ENCODE measurements around the gene RERE. TPM values are rescaled to one million over a fixed set of nuclear protein-coding genes. Genes with fewer than 3 reads are reported as not detected.

Gene RERE
- total RNA-seq, 1 donor from 2014 or later, result 1,626 TPM

DNA sequence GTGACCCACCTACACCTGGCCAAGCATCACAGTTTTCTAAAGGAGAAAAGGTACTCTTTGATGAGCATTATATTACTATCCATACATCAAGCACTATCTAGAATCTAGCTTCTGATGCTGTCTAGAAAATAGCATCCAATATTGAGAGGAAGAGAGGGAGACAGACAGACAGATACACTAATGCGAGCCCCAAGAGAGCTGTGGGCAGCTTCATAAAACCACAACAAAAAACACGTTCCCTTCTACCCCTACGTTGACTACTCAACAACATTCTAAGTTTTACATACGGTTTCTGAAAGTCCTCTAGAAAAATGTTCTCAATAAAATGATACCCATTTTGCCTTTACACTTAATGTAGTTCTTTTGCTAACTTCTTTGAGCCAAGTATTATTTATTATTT is 277.8 kb downstream of the RERE start:
- FAIRE-seq (no peak), DNase-seq (ENCODE audit: low spot score in 2 of 2) (no peak)

DNA sequence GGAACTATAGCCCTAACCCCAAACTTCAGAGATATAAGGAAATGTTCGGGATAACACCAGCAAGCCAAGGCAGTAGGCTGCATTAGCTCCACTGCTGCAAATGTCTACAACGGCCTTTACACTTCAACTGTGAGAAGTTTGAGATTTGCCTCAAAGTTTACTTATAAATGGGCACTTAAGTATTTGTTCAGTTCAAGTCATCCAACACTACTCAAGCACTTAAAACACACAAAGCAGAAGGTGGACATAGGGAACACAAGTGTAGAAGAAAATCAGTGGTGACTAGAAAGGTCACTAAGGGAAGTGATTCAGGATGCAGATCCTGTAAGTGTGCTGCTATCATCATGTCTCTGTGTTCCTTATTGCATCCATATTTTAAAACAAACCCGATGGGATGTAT is 278.9 kb downstream of the RERE start:
- DNase-seq (ENCODE audit: low spot score in 2 of 2), result no peak
- FAIRE-seq, result no peak

DNA sequence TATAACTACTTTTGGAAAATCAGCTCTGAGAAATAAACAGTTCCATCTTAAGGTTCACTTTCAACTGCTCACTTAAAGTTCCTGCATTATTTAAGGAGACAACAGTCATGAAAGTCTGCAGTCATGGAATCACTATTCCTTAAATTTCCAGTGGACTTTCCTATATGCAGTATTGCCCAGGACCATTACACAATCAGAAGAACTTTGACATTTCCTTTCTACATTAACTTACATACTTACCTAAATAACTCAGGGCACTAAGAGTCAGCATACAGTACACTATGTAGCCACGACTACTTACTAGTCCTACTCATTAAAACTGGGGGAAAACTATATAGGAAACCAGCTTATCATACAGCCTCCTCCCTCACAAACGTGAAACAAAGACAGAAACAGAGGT is 279.4 kb downstream of the RERE start:
- FAIRE-seq (no peak), DNase-seq (ENCODE audit: low spot score in 2 of 2) (no peak)

DNA sequence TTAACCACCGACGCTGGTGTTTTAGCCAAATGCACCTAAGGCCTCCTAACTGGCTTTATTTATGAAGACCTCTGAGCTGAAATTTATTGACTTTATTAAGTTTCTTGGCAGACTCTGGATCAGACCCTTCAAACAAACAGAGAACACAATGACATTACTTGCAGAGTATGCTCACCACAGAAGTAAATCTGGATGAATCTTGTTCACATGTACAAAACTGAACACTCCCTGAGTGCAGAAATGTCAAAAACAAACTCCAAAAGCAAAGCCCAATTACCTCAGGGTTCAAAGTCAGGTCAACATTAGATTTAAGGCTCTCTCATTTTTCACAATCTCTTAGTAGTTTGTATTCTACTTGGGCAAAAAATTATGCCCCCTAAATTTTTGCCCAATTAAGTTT is 280.9 kb downstream of the RERE start:
- FAIRE-seq, result no peak
- no peak for DNase-seq (ENCODE audit: low spot score in 2 of 2)

DNA sequence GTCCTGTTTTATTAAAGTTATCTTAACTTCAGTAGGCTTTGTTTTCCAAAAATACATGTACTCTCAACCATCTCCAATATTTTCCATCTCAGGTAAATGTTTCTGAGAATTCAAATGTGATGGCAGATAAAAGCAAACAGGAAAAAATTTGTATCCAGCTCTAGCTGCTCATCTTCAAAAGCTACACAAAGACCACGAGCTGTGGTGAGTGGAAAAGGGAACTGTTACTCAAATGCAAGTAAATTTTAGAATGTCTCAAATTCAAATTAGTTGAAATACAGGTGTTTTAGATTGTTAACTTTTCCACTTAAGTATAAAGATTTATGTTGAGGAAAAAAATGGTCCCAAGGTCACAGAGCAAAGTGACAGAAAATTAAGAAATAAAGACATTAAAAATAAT is 283.5 kb downstream of the RERE start:
- no peak for DNase-seq (ENCODE audit: low spot score in 2 of 2)
- FAIRE-seq, result no peak

DNA sequence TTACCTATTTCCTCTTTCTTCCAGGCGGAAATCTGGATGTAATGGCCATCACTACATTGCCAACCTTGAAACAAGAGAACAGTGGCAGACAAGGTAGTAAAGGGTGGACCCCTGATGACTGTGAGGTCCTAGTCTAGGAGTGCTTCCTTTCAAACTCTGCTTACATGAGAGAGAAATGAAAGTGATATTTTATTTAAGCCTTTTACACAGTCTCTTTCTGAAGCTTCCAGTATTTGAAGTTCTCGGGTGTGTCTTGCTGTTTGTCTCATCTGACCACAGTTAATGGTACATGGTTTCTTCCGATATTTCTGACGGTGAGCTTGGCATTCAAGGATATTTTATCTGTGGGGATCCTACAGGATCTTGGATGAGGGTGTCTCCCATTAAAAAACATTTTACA is 284.3 kb downstream of the RERE start:
- FAIRE-seq, result no peak
- no peak for DNase-seq (ENCODE audit: low spot score in 2 of 2)

DNA sequence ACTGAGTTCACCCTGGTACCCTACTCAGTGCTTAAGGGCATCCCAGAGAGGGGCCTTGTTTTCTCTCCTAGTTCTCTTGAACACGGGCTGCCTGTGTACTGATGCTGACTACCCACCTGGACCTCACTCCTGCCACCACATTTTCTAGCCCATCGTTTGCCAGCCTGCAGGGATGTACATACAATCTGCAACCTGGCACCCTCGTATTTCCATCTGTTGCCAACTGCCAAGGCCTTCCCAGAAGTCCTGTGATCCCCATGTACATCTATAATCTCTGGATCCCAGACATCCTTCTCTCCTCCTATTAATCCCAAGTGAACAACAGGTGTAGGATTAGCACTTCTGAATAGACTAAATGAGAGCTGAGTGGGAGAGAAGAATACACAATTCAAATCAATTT is 287.5 kb downstream of the RERE start:
- DNase-seq (ENCODE audit: low spot score in 2 of 2) (no peak), FAIRE-seq (no peak)

DNA sequence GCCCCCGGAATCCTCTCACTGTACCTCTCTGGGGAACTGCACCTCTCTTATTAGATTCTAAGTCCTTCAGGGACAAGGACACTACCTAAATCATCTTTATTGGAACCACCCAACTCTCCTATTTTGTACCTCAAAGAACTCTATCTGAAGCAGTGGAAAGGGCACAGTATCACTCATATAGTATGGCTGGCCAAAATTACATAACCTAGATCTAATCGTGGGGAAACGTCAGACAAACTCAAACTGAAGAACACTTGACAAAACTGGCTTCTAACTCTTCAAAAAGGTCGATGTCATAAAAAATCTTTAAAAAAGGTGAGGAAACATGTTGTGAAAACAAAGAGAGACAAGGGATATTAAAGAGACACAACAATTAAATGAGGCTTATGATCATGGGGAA is 289.5 kb downstream of the RERE start:
- DNase-seq (ENCODE audit: low spot score in 2 of 2), result no peak

DNA sequence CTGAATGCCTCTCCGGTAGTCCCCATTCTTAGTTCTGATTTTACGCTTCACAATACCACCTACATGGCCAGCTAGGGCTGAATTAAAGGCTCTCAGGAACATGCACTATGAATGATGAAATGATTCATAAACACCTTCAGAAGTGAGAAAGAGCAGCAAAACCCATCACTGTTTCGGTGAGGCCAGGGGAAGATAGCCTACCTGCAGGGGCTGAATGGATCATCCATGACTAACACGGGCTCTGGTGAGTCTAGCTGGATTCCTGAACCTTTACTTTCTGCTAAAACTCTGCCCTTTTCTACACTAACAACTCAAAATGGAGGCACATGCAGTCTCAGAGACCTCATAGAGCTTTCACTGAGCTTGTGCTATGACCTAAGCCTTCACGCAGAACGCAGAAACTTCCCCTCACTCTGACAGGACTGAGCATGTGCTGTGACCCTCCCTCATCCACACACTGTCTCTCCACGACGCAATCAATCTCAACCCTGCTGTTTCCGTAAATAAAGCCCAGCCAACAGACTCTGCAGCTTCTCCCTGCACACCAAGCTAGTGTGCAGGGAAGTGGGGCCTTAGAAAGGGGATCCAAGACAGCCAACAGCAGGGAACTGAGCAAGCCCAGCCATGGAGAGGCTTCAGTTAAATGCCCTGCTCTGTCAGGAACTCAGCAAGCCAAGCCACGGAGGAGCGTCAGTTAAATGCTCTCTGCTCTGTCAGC is 291.7 kb downstream of the RERE start:
- FAIRE-seq (no peak), DNase-seq (ENCODE audit: low spot score in 2 of 2) (peak; percentile 54 to 66)

More for the DNA sequence above, 289.5 kb downstream of the RERE start:
- FAIRE-seq, result no peak

DNA sequence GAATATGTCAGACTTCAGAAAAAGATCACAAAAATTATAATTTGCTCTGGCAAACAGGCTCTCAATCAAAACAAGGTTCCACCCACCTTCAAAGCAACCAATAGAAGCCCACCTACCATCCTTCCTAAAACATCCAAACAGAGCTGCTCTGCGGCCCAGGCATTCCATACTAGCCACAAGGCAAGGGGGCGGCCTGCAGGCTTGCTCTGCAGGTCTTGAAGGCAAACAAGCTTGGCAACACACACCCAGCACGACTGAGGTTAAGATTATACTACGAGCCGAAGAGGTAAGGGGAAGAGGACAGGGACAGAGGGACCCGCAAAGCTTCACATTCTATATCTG is 292.3 kb downstream of the RERE start:
- FAIRE-seq (no peak), DNase-seq (ENCODE audit: low spot score in 2 of 2) (no peak)

DNA sequence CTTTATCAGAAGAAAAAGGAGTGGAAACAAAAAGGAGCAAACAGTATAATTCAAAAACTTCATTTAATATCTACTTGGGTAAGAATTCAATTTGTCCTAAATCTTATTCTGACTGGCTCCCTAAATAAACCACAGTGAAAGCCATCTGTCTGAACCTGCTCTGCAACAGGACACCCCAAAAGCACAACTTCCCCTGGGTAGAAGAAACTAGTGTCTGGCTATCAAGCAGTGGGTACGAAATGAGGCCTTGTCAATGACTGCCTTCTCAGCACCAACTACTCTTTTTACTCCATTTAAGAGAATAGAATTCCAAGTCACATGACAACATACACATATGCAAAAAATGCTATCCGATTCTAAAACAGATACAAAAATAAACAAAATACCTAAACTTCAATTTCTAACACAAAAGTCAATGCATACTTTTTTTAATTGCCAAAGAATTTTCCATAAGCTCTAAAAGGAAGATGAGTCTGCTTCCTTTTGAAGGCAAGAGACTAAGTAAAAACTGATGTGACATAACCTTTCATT is 292.7 kb downstream of the RERE start:
- DNase-seq (ENCODE audit: low spot score in 2 of 2) (no peak), FAIRE-seq (no peak)

DNA sequence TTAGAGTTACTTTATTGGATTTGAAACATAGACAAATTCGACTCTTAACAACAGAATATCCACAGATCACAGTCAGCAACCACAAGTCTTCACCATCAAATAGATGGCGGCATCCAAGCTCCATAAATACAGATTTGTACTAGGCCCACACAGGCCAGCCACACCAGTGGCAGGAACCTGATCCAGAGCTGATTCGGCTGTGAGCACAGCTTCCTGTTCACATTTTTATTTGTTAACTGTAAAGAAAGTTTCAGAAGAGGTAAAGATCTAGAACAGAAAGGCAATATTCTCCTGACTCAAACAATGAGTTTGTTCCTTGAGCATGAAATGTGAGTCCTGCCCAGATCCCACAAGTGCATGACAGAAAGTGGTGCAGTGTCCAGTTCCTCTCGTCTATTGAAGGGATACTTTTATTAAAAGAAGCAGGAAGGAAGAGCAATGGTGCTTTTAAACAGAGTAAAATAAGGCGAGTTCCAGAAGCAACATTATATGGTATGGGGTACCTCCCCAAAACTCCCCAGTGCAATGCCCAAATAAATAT is 293.7 kb downstream of the RERE start:
- FAIRE-seq (no peak), DNase-seq (ENCODE audit: low spot score in 2 of 2) (no peak)

DNA sequence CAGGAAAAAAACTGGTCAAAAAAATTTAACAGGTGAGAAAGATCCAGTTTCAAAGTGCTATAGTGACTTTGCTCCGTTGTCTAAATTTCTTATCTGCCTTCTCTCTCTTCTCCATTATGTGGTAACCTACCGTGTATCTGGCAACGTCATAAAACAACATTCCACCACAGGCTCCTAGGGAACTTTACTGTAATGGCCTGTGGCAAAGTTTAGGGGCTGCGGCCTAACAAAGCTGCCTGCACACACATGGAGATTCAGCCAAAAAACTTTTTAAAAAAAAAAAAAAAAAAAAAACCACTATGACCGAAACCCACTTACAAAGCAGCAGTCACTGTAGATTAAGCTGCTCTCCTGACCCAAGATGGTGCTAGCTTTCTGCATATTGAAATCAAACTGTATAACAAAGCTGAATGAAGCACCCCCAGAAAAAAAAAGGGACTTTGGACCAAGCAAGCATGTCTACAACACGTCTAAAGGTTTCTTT is 296.9 kb downstream of the RERE start:
- no peak for DNase-seq (ENCODE audit: low spot score in 2 of 2)
- no peak for FAIRE-seq

DNA sequence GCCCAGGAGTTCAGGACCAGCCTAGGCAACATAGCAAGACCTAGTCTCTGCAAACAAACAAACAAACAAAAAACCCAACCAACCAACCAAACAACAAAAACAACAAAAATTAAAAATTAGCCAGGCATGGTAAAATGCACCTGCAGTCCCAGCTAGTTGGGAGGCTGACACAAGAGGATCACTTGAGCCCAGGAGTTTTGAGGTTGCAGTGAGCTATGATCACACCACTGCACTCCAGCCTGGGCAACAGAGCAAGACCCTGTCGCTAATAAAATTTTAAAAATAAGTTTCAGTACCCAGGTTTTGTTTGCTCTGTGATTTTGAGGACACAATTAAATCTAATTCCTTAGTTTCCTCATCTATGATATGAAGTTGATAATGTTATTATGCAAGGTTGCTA is 298.3 kb downstream of the RERE start:
- no peak for DNase-seq (ENCODE audit: low spot score in 2 of 2)
- FAIRE-seq, result no peak

DNA sequence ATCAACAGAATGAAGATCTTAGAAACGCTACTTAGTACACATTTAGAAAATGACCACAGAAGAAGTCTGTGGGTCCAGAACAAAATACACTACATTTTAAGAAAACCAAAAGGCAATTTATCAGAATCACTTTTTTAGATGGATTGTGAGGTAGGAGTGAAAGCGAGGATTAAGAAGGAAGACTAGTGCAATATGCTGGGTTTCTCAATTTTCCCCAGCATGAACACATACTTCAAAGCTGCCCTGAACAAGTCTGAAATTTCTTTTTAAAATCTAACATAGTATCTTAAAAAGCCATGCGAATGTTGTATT is 299.0 kb downstream of the RERE start:
- FAIRE-seq (no peak), DNase-seq (ENCODE audit: low spot score in 2 of 2) (no peak)

DNA sequence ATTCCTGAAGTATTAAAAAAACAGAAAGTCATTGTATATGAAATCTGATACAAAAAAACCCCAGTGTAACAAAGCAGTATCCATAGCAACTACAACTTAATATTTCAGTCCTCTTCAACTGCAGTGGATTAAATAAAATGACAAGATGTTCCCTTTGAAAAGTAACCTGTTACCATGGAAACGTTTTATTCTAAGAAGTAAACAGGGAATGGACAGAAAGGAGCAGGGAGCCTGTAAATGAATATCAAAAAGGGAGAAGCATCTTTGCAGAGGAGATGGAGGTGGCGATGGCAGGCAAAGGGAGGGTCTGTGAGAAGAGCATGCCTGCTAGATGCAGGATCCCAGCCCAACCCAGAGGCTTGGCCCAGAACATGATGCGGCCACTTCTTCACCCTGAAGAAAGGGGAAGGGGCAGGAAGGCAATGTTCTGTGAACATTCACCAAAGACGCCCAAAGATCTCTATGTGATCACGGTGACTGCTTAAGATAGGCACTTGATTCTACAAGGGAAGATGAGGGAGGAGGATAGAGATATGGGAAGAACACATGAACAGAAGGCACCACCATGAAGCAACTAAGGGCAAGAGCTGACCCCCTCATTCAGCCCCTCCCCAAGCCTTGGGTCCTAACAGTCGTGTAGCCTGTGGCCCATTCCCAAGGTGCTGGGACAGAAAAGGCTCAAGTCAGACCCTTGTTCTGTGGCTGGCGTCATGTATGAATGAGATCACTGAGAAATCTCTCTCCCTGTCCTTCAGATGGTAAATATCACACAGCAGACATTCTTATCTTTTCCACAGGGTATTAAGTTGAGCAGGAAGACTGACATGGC is 299.6 kb downstream of the RERE start:
- FAIRE-seq (no peak), DNase-seq (ENCODE audit: low spot score in 2 of 2) (no peak)

DNA sequence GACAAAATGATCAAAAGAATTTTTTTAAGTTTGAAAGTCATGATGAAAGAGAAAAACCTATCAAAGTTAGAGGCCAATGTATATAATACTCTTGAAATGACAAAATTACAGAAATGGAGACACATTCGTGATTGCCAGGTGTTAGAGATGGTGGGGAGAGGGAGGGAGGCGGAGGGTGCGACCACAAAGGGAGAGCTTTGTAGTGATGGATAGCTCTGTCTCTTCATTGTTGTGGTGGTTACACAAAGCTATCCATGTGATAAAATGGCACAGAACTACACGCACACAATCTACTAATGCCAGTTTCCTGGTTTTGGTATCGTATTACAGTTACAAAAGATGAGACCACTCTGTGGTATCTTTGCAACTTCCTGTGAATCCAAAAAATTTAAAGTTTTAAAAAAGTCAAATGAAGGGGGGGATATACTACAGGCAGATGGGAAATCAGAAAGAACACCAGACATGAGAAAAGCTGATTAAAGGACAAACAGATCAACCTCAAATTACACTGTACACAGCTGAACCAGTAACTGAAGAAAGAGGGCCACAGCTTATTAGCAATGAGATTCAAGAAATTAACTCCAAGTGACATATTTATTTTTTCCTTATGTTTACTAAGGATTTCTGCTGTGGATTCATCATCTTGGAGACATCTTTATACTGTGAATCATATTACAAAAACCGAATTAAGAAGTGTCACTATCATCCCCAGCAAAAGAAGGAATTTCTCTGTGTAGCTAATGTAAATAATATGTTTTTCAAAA is 300.5 kb downstream of the RERE start:
- DNase-seq (ENCODE audit: low spot score in 2 of 2) (no peak), FAIRE-seq (peak; percentile 34)

DNA sequence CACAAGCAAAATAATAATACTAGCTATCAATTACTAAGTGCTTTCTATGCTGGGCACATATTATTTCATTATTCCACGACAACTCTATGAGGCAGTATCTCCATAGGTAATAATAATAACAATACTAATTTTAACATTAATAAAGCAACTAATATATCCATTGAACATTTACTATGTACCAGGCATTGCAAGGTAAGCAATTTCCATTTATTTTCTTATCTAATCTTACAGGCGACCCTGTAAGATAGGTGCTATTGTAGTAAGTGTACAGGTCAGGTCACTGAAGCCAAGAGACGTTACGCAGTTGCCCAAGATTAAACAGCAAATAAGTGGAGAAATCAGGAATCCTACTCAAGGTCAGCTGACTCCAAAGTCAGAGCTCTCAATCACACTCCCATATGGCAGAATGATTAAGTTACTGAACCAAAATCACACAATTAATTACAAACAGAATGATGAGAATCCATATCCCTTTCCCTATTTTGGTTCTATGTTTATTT is 301.1 kb downstream of the RERE start:
- no peak for FAIRE-seq
- DNase-seq (ENCODE audit: low spot score in 2 of 2), result no peak

DNA sequence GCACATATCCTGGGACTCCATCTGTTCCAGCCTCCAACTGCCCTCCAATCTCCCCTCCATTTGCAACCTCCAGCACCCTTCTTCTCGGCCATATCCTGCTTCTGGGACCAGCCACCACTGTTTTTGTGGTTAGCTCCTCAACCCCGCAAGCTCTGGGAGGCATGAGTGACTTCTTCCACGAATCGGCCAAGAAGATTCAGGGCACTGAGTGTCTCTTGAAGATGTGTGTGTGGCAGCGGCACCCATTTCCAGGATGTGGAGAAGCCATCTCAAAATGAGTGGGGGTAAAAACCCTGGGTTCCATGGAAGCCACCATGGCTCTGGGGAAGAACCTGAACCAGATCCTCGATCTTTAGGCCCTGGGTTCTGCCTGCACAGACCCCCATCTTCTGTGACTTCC is 304.9 kb downstream of the RERE start:
- DNase-seq (ENCODE audit: low spot score in 2 of 2) (no peak), FAIRE-seq (no peak)

DNA sequence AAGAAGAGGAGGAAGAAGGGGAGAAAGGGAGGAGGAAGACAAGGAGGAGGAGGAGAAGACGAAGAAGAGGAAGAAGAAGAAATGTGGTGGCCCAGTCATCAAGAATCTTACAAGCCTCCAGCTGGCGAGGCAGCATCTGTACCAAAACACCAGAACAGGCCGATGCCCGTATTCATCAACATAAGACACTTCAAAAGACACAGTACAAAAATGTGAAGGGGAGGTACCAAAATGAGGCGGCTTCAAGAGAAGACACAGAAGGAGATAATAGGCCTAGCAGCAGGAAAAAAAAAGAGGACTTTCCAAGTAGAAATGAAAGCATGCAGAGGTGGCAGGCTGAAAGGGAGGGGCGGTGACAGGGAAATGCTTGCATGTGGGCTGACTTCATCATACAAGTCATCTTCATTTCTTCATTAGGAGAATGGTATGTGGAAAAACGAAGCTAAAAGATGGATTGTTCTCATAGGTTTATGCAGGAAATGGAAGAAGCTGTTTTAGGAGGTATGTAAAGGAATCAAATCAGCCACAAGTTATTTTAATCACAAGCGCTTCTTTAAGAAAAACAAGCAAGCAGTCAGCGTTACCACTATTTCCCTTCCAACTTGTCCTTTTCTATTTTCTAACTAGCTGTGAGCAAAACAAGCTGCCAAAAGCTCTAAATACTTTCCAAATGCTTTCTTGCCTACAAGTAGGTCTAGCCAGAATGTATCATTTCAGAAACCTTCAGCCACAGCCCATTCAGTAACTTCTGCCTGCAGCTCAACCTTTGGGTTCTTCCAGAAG is 307.2 kb downstream of the RERE start:
- DNase-seq (ENCODE audit: low spot score in 2 of 2) (peak in 1 of 2 donors; percentile 35), FAIRE-seq (no peak)
